HG03103 (cell line): ENCODE measurements around the gene VAMP8.
"Not testable (repeated sequence)": the region's sequence is repeated elsewhere in the genome, so short reads cannot be mapped to it uniquely, and the experiment has no call there.

Experiments
- ATAC-seq: cut with Tn5 transposase; IDR thresholded peaks from one replicate; pipeline ENCODE4 v1.9.1; 2021; ENCODE audit warnings: low read depth; ENCODE audit not compliant: unreplicated experiment

VAMP8 gene

DNA sequence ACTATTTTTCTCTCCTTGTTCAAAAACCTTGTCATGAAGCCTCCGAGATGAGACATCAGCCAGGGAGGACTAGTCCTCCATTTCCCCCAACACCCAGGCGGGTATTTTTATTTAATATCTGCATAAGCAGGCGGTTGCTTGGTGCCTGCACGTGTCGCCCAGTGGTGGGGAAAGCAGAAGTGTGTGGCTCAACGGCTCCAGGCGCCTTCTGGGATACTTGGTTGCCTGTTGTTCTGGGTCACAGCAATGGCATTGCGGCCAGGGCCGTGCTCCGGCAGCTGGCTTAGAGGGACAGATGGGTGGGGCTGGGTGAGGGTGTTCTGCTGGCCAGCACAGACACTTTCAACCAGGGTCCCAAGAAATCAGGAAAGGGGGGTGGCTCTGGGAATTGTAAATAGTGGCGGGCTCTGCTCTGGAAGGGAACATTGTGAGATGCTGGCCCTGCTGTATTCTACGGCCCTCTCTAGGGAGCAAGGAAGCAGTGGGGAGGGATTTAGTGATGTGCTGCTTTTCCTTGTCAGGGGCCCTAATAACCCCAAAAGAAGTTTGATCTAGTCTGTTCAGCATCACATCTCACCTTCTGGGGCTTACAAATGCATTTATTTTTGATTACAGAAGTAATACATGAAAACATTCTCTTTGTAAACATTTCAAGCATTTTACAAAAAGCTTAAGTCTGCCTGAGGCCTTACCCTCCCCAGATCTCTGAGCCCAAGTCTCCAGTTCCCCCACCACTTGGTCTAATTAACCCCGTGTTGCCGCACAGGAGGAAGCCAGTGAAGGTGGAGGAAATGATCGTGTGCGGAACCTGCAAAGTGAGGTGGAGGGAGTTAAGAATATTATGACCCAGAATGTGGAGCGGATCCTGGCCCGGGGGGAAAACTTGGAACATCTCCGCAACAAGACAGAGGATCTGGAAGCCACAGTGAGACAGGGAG is 1.1 kb downstream of the VAMP8 start:
- peak; percentile 47 for ATAC-seq

DNA sequence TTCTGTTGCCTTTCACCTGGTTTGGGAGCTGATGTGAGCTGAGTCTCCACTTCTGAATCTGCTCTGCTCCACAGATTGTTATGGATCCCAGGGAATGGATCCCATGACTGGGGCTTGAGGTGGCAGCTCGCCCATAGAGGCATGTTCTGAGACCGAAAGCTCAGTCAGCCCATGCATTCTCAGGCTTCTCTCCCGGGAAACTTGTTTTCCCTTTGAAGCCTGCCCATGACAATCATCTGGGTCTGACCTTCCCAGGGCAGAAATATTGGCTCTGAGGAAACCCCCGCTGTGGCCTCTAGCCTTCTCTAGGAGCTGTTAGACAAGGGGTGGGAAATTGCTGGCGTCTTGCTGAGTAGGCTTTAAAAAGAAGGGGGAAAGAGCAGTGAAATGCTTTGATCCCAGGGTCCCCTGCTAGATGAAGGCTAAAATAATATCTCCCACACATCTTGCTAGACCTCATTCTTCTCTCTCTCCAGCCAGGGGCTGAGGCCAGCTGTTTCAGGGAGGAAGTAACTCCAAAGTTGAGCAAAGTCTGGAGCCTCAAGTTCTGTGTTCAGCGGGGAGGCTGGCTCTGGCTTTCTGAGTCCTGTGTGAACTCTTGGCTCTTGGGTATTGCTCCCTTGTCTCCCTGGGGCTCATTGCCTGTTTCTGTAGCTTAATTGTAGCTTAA is 2.0 kb downstream of the VAMP8 start:
- no peak for ATAC-seq

DNA sequence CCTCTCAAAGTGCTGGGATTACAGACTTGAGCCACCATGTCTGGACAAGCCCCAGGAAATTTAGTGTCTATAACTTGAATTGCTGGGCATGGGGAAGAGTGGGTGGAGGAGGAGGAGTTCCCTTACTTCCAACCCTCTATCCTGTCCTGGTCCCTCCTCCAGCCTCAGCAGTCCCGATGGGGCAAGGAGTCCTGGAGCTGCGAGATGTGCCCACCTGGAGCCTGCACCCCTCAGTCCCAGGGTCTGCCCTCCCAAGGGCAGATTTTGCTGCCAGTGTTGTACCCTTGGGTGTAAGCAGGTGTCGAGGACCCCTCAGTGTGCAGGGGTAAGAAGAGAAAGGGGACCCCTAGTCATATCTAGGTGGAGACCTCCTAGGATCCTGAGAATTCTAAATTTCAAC is 2.8 kb downstream of the VAMP8 start:
- ATAC-seq = no peak

DNA sequence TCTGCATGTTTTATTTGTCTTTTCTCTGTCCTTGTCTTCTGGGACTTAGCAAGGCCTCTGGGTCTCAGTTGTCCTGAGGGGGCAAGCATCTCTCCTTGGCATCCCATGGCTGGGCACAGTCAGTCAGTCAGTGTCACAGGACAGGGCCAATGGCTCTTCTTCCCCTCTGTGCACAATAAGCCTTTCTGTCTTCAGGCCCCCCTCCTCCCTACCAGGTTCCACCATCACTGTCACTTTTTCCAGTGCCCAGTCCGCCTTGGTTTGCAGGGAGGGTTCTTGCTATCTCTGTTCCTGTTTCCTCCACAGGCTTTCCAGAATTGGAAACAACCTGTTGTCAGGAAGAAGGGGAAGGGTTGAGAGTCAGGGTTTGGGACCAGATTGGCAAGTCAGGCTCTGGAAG is 5.1 kb downstream of the VAMP8 start:
- no peak for ATAC-seq

DNA sequence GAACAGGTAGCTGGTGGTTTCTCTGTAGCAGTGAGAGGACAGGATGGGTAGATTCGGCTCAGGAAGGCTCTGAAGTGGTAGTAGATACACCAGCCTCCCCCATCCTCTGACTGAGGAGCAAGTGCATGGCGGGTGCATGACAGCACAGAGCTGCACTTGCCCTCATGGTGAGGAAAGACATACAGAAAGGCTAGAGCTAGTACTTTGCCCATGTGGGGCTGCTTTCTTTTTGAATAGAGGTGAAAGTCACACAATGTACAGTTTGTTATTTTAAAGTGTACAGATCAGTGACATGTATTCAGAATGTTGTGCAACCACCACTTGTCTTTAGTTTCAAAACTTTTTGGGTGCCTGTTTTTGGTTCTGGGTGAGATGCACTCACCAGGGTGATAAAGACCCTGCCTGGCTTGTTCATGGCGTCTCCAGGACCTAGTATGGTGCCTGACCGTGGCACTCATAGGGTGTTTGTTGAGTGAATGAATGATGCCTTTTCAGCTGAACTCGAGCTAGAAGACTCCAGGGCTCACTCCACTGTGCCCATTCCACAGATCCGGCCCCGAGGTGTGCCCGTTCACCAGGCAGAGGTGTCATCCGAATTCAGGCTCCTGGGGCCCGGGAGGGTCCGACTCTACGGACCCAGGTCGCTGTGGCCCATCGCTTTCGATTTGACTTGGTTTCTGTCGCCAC is 6.4 kb downstream of the VAMP8 start:
- peak; percentile 39 for ATAC-seq

DNA sequence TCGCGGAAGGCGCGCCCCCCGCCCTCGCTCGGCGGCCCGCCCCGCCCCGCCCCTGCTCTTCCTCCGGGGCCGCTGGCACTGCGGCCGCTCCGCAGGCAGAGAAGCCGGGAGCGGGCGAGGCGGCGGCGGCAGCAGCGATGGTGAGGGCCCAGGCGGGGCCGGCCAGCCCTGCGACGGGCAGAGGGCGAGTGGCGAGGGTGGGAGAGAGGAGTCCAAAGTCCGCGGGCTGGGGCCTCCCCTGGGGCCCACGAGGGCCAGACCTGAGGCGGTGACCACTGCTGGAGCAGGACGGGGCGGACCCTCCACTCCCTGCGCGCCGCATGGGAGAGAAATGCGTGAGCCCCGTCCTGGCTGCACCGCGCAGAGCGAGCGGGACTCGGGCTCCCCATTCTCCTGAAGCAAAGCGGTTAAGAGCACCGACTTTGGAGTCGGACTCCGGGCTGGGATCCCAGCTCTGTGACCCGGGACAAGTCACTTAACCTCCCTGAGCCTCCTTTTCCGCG is 7.0 kb downstream of the VAMP8 start, which contains the start of gene VAMP5:
Gene VAMP5, plus strand, starts transcription at position 78 of the 503 bp plus-strand sequence. Its CDS starts 60 bp downstream, at position 138.
- ATAC-seq = peak; percentile 33

DNA sequence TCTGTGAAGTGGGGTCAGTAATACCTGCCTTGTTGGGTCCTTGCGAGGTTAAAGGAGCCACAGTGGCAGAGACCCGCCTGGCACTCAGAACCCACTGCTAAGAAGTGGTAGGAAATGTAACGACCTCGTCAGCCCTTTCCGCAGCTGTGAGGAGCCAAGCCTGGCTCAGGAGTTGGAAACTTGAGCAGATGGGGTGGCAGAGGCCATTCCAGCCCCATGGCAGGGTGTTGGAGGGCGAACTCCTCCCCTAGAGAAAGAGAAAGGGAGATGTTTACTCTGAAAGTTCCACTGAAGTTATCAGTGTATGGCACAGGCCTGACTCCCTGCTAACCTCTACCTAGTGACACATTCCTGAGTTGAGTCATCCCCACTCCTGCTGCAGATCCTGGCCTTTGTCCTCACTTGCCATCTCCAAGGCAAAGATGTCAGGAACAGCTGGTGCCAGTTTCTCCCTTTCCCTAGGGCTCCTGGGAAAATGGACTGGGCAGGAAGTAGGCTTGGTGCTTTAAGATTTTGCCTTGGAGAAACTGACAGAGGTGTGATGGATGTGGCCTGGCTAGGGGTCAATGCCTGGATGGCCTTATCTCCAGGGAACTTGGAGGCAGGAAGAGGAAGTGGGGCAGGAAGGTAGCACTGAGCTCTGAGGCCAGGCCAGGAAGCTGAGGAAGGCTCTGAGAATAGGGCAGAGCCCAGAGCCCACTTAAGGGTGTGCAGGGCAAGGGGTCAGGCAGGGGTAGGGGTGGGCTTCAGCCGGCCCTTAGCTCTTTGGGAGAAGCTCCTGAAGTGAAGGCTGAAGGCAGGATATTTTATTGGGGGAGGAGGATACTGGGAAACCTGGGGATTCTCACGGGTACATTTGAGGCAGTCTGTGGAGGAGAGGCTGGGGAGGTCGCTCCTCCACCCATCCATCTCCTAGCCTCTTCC is 7.7 kb downstream of the VAMP8 start:
- peak; percentile 30 for ATAC-seq

DNA sequence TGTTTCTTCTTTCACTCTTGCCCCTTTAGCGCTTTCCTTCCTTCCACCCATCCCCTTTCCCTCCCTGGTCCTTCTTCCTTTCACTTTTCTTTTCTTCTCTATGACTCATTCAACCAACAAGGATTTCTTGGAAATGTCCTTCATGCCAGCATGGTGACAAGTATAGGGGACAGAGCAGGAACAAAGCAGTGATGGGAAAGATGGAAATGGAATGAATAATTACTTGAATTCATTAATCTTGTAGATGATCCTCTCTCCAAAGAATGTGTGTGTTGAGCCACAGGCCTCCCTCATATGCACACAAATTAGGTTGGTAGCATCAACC is 8.4 kb downstream of the VAMP8 start:
- ATAC-seq = no peak

DNA sequence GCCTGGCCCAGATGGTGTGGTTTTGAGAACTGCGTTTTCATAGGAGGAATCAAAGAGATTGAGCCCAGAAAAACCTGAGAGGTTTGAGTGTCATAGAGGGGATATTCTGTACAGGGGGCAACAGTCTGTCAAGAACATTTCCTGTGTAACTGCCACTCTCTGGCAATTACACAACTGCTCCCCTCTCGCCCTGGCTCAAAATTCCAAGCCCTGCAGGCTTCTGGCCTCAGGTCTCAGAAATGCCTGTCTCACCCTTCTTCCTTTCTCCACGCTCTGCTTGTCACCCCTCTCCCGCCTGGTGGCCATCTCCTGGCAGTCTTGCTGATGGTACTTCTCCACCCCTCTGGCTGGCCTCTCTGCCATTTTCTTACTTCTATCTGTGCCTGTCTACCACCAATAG is 10.8 kb downstream of the VAMP8 start:
- no peak for ATAC-seq

DNA sequence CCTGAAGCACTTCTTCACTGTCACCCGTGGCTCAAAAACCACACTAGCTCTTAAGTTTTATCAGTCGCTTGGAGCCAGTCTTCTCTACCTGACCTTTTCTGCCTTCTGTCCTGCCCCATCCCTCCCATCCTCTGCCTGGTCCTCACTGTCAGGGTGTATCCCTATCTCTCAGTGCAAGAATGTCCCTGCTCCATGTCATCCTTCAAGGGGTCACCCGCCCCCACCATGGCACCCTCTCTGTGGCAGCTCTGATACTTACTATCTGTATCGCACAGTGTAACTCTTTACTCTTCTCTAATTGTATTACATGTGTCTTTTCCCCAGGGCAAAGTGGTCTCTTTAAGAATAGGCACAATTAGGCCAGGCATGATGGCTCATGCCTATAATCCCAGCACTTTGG is 11.3 kb downstream of the VAMP8 start:
- ATAC-seq = no peak

DNA sequence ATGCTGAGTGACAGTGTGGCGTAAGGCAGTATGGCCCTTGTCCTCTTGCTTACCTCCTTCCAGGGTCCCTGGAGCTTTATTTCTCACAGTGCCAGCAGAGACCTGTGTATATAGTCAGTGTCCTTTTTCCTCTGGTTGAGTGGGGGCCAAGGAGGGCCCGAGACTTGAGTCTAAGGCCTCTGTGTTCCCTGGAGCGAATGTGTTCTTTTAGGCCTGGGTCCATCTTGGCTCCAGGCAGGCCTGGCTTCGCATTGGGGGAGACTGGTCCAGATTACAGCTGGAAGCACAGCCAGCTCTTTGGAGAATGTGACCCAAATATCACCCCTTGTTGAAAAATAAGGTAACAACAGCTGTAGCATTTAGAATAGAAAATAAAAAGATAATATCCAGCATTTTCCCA is 11.8 kb downstream of the VAMP8 start:
- ATAC-seq = no peak

DNA sequence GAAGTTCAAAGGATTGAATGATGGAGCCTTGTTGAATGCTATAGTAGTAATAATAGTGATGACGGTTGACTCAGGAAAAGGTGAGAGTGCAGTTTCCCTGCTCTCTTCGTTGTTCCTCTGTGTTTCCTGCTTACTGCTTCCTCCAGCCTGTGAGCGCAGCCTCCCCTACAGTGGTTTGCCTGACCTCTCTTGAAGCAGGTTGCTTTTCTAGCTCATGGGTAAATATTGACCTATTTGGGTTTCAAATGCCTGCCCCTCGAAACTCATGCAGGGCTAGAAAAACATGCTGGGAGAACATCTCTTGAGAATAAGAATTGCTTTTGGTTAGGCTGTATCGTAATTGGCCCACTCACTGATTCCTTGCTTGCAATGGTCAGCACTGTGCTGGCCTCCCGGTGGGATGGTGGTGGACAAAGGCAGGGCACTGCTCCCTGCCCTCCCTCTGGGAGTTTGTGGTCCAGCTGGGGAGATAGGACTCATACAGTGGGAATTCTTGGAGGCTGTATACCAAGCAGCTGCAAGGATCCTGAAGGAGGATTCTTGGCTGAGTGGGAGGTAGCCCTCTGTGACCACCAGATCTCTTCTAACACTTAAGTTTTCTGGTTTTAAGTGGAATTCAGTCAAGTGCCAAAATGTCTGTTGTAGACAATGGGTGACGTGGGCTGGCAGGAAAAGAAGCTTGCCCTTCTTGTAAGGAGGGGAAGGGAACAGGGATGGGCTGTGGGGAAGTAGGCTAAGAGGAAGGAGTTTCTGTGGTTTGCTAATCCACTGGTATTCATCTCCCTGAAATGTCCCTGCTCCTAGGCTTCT is 12.8 kb downstream of the VAMP8 start:
- ATAC-seq = no peak

DNA sequence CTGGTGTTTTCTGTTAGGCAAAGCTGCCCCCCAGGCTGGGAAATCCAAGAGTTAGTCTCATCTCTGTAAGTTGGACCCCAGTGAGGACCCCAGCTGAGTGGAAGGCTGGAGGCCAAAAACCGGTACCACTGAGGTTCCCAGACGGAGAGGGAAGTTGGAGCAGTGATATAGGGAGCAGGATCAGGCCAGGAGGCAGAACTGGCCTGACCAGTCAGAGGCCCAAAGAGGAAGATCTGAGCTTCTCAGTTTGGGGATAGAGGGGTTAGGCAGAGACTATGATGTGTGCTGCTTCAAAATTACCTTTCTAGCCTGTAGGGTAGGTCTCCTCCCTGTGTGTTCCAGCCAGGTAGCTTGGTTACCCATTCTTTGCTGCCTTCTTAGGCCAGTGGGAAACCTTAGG is 13.6 kb downstream of the VAMP8 start:
- no peak for ATAC-seq

DNA sequence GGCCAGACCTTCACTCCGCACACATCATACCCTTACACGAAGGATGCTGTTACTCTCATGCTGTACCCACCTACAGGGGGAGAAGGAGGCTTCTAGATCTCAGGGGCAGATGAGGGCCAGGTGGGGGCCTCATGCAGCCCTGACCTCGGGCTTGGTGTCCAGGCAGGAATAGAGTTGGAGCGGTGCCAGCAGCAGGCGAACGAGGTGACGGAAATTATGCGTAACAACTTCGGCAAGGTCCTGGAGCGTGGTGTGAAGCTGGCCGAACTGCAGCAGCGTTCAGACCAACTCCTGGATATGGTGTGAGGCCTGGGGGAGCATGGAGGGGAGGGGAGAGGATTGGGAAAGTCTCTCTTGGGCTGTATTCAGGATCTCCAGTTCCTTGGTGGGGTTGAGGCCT is 14.2 kb downstream of the VAMP8 start:
- no peak for ATAC-seq

DNA sequence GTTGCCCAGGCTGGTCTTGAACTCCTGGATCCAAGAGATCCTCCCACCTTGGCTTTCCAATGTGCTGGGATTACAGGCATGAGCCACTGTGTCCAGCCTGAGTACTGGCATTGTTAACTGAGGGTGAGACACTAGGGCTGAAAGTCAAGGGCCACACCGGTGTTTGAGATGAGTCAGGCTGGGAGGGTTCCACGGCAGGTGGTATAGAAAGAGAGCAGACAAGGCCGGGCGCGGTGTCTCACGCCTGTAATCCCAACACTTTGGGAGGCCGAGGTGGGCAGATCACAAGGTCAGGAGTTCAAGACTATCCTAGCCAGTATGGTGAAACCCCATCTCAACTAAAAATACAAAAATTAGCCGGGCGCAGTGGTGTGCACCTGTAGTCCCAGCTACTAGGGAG is 14.9 kb downstream of the VAMP8 start:
- not testable (repeated sequence) for ATAC-seq

DNA sequence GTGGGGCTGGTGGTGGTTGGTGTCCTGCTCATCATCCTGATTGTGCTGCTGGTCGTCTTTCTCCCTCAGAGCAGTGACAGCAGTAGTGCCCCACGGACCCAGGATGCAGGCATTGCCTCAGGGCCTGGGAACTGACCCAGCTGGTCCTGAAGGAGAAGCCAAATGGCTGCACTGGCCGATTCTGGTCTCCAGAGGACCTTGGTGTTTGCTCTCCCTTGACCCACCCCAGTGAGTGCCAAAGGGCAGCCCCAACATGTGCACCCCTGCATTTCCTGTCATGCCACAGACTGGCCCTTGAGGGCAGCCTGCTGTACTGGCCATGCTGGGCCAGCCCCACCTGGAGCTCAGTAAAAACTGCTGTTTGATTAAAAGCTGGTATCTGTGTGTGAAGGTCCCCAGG is 15.6 kb downstream of the VAMP8 start:
- no peak for ATAC-seq

DNA sequence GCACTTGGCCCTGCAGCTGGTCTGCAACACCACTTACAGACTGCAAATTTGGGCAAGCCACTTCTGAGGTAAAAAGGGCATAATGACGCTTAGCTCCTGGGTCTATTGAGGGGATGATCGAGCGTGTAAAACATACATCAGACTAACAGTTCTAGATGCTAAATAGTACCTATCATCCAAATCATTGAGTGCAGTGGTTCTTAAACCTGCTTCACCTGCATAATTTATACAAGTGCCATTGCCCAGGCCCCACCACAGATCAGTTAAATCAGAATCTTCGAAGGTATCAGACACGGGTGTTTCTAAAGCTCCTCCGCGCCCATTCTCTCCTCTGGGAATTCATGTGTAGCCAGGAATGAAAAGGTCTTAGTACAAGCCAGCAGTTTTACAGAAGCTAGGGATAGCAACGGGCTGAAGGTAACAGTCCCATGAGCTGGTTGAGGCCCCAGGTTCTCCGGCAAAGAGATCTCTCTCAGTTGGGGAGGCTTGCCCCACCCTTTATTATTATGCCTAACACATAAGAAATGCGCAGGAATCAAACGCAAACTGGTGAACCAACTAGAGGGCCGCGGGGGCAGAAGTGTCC is 17.4 kb downstream of the VAMP8 start:
- no peak for ATAC-seq

DNA sequence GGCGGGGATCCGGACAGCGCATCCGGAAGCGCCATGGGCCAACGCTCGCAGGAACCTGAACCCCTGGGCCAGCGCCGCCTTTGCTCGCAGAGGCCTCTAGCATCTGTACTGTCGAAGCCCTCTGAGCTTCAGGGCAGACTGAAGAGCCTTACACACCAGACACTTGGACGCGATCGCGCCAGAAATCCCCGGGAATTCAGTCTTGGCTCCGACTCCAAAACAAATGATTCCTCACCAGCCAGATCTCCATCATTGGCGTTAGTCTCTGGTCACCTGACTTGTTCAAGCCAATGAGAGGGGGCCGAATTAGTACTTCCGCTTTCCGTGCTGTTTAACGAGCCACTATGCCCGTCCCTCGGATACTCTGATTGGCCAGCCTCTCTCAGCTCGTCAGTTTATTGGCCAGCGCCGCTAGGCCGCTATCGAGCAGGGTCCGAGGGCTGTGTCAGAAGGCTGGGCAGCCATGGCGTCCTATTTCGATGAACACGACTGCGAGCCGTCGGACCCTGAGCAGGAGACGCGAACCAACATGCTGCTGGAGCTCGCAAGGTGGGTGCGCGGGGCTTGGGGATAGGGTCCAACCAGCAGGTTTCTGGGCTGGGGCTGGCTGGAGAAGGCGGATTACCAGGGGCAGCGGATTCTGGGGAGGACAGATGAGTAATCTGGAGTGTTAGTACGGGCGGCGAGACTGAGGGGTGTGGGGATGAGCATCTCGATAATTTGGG is 18.1 kb downstream of the VAMP8 start, which contains the start of gene RNF181:
Gene RNF181, plus strand, starts transcription at position 445 of the 725 bp plus-strand sequence. Its CDS starts 19 bp downstream, at position 464.
- peak; percentile 99 for ATAC-seq
